GM12878 (cell line): ENCODE data around the gene TSTD2. TPM values are rescaled to one million over a fixed set of nuclear protein-coding genes. Genes with fewer than 3 reads are reported as not detected.

Source experiments
- ATAC-seq: fragments of 200-7000 bp; cut with Tn5 transposase; 3 replicates; pipeline ENCODE4 v1.9.1; 2020; ENCODE audit warnings: mild to moderate bottlenecking, moderate library complexity
- BruUV-seq: library from RNA; stranded (reverse); fragments of 400-500 nt; replicated peaks from 2 replicates; lab custom pipeline; 2021; lab: Mats Ljungman, UMichigan
- CTCF ChIA-PET: fragments of 300-600 bp; sonication (Branson Sonifier 250); formaldehyde crosslinking; extraction: SDS; loops from one replicate; lab custom pipeline; 2021; ENCODE audit warnings: inconsistent platforms; lab: Yijun Ruan, JAX
- POLR2A ChIA-PET: fragments of 350-600 bp; formaldehyde crosslinking; extraction: SDS; loops from one replicate; lab custom pipeline; 2021; ENCODE audit warnings: inconsistent platforms; lab: Charles Lee
- RAD21 ChIA-PET: fragments of 300-600 bp; sonication (Branson Sonifier 250); formaldehyde crosslinking; loops from one replicate; lab custom pipeline; 2023; ENCODE audit warnings: antibody characterized with exemption; ENCODE audit not compliant: unreplicated experiment; lab: Charles Lee
- SMC1A ChIA-PET: fragments of 300-600 bp; sonication (Branson Sonifier 250); formaldehyde crosslinking; loops from one replicate; lab custom pipeline; 2023; ENCODE audit not compliant: unreplicated experiment, uncharacterized antibody; lab: Charles Lee
- DNase-seq: peaks from one replicate; pipeline ENCODE4 v3.0.0-alpha.2; 2011; ENCODE audit warnings: low read depth, low spot score
- FAIRE-seq: peaks from 3 replicates; lab custom pipeline; 2011; peaks lifted over from hg19 to GRCh38; lab: Jason Lieb, UNC
- H2AFZ ChIP-seq: 2 replicates; pipeline ENCODE4 v1.6.0; 2011; ENCODE audit warnings: low read depth, low read length, control low read depth; ENCODE audit not compliant: control insufficient read depth
- H3K27ac ChIP-seq: 2 replicates; pipeline ENCODE4 v1.5.1; 2011; ENCODE audit warnings: control low read depth; ENCODE audit not compliant: control insufficient read depth, insufficient read depth
- H3K27me3 ChIP-seq, 2 experiments: replicated peaks in 1 of 2; 2 replicates each; pipeline versions ENCODE4 v1.6.0 to v1.6.1; 2011; ENCODE audit warnings: low read length in 1 of 2; ENCODE audit not compliant: control insufficient read depth in 2 of 2, insufficient read depth in 2 of 2
- H3K36me3 ChIP-seq, 2 experiments: 2 replicates each; pipeline ENCODE4 v1.5.1; 2011; ENCODE audit warnings: low read length in 1 of 2; ENCODE audit not compliant: control insufficient read depth in 2 of 2, insufficient read depth in 2 of 2
- H3K4me1 ChIP-seq: 2 replicates; pipeline ENCODE4 v1.6.1; 2011; ENCODE audit warnings: mild to moderate bottlenecking, low read length, moderate library complexity, mixed read lengths; ENCODE audit not compliant: control insufficient read depth, insufficient read depth
- H3K4me2 ChIP-seq: 2 replicates; pipeline ENCODE4 v1.6.0; 2011; ENCODE audit warnings: control low read depth; ENCODE audit not compliant: control insufficient read depth, insufficient read depth
- H3K4me3 ChIP-seq: fragments of 200-600 bp; sonication (generic); 2 replicates; pipeline ENCODE4 v1.5.1; 2016
- H3K79me2 ChIP-seq: 2 replicates; pipeline ENCODE4 v1.6.0; 2011; ENCODE audit warnings: low read length; ENCODE audit not compliant: control insufficient read depth, insufficient read depth
- H3K9ac ChIP-seq: 2 replicates; pipeline ENCODE4 v1.8.0; 2011; ENCODE audit warnings: low read length, control low read depth, mixed read lengths; ENCODE audit not compliant: control insufficient read depth, insufficient read depth
- H3K9me3 ChIP-seq: replicated peaks from 3 replicates; pipeline ENCODE4 v1.5.1; 2011; ENCODE audit warnings: mild to moderate bottlenecking, low read length; ENCODE audit not compliant: control insufficient read depth, insufficient read depth
- H4K20me1 ChIP-seq: 2 replicates; pipeline ENCODE4 v1.6.0; 2011; ENCODE audit not compliant: control insufficient read depth, insufficient read depth
- DPF2 ChIP-seq: fragments of 450-650 bp; IDR thresholded peaks from 2 replicates; pipeline ENCODE4 v1.6.1; 2017; ENCODE audit warnings: mild to moderate bottlenecking
- EED ChIP-seq: sonication (generic); IDR thresholded peaks from 2 replicates; pipeline ENCODE4 v1.6.1; 2016; ENCODE audit warnings: antibody characterized with exemption, low read depth
- GATAD2B ChIP-seq: fragments of 450-650 bp; conservative IDR thresholded peaks from 2 replicates; pipeline ENCODE4 v1.6.1; 2017; ENCODE audit warnings: low read depth, mild to moderate bottlenecking, moderate library complexity
- IKZF1 ChIP-seq: fragments of 450-650 bp; conservative IDR thresholded peaks from 2 replicates; pipeline ENCODE4 v1.6.1; 2017; ENCODE audit warnings: antibody characterized with exemption, mild to moderate bottlenecking
- POLR2A ChIP-seq: IDR thresholded peaks from 2 replicates; pipeline ENCODE4 v1.6.1; 2011; ENCODE audit warnings: low read depth, mild to moderate bottlenecking, low read length
- POLR2AphosphoS5 ChIP-seq: IDR thresholded peaks from 2 replicates; pipeline ENCODE4 v1.6.1; 2011; ENCODE audit warnings: mild to moderate bottlenecking, low read length, inconsistent platforms
- RUNX3 ChIP-seq: IDR thresholded peaks from 2 replicates; pipeline ENCODE4 v1.6.1; 2012; ENCODE audit warnings: low read length, inconsistent platforms
- SRF ChIP-seq, 2 experiments: IDR thresholded peaks; 2 replicates each; pipeline ENCODE4 v1.6.1; 2011; ENCODE audit warnings: low read depth in 2 of 2, low read length in 2 of 2, mild to moderate bottlenecking in 1 of 2, moderate library complexity in 1 of 2
- WGBS: methylation state at CpG from one replicate; pipeline ENCODE4 v1.1.6; 2016; ENCODE audit warnings: low lambda C conversion rate; ENCODE audit not compliant: insufficient replicate concordance, insufficient coverage; ENCODE audit errors: missing lambda C conversion rate; 5-methylcytosine and 5-hydroxymethylcytosine counted together
- in situ Hi-C: fragments of 300-500 bp; cut with MboI; formaldehyde crosslinking; loops from 9 replicates; pipeline ENCODE4 v1.14.3; 2018; ENCODE audit warnings: mixed read lengths
- intact Hi-C: fragments of 100-400 bp; cut with micrococcal nuclease; formaldehyde crosslinking; loops from one replicate; pipeline ENCODE4 v1.14.2; 2022; ENCODE audit not compliant: unreplicated experiment
- polyA plus RNA-seq, 11 experiments: library from polyadenylated mRNA; depleted of rRNA in 4 of 11; unstranded in 6 of 11; stranded (reverse) in 5 of 11; fragments of >200 nt; fragmentation: Nextera tagmentation in 4 of 11; fragmentation: Illumina TruSeq in 1 of 11; extraction: Ambion mirVana in 4 of 11; extraction: Trizol in 1 of 11; gene quantifications; 1 replicate in 1 of 11; 2 replicates in 10 of 11; pipeline versions ENCODE4 v1.2.1 to v1.2.3, GENCODE V29; 2011 to 2016; ENCODE audit warnings: inconsistent platforms in 2 of 11, missing spikeins in 2 of 11, low read depth in 1 of 11
- total RNA-seq, 4 experiments: library from RNA; depleted of rRNA in 3 of 4; stranded (reverse); fragments of >200 nt in 3 of 4; fragmentation: Illumina TruSeq in 1 of 4; extraction: Trizol in 1 of 4; gene quantifications; 2 replicates each; pipeline versions ENCODE4 v1.2.1 to v1.2.3, GENCODE V29; 2013 to 2021
- TF ChIP-seq, protein P1 (sequence below): fragments of 450-650 bp; formaldehyde crosslinking; IDR thresholded peaks from 2 replicates; pipeline ENCODE4 v1.4.0; 2022; ENCODE audit warnings: mild to moderate bottlenecking, moderate library complexity
- TF ChIP-seq, protein P2 (sequence below): IDR thresholded peaks from 2 replicates; pipeline ENCODE4 v1.6.1; 2011; ENCODE audit warnings: low read depth, mild to moderate bottlenecking, low read length, moderate library complexity, borderline replicate concordance; ENCODE audit errors: extremely low read depth
- TF ChIP-seq, protein P3 (sequence below): fragments of 450-650 bp; IDR thresholded peaks from 2 replicates; pipeline ENCODE4 v1.6.1; 2016; ENCODE audit warnings: mild to moderate bottlenecking
- TF ChIP-seq, protein P4 (sequence below): fragments of 450-650 bp; IDR thresholded peaks from 2 replicates; pipeline ENCODE4 v1.6.1; 2017; ENCODE audit warnings: mild to moderate bottlenecking, moderate library complexity

The TSTD2 gene
- total and polyA plus RNA-seq, 10 of the 15 experiments (the other 5 are each of a cell fraction or from before 2014, with no cell fraction given), result 5.0 to 30.6 (median 14.1) TPM

DNA sequence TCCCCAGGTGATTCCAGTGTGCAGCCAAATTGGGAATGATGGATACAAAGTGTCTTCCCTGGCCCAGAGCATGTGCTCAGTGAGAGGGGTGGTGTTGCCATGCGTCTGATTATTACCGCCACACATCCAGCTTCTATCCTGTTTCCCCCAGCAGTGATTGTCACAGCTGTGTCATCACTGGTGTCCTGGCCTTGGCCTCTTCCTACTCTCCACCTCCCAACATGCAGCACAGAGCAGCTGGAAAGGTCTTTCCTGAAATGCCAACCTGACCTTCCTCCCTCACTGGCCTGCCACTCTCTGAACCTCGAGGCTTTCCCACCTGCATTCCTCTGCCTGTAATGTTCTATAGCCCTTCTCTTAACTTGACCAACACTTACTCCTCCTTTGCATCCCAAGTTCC lies 71.7 kb downstream of the TSTD2 start:
- BruUV-seq, result no TSS peak
- RAD21 ChIA-PET, result interaction anchor here (2.0 to 3.3 kb wide), 3 partner anchors 37 to 93 kb away, joined by 10 to 31 read pairs (median 10); partner anchors contain the start of gene TMOD1
- in situ Hi-C loops (no loop called here), intact Hi-C loops (no loop called here)
- 77% methylated on average over 3 of the region's 3 CpGs for WGBS
- no peak overlapping the region for H3K27ac ChIP-seq
- H3K9ac ChIP-seq, result no peak overlapping the region
- H2AFZ ChIP-seq, result no peak overlapping the region
- H3K36me3 ChIP-seq, result peaks cover 1 to 2% of the 10 kb centered on the region in 2 experiments; a peak in 3 of 4 replicates
- CTCF ChIA-PET, result interaction anchor here (1.2 to 5.5 kb wide), 5 partner anchors 8 to 92 kb away, joined by 4 to 40 read pairs (median 7); partner anchors contain the start of gene TMOD1
- no peaks in the 10 kb centered on the region for H3K9me3 ChIP-seq
- H3K4me1 ChIP-seq, result peaks cover 35% of the 10 kb centered on the region
- H3K4me2 ChIP-seq, result no peak overlapping the region
- no peaks in the 10 kb centered on the region for H4K20me1 ChIP-seq
- POLR2A ChIA-PET, result interaction anchor here (1.1 to 4.2 kb wide), 3 partner anchors 51 to 71 kb away, joined by 3 to 30 read pairs (median 3); partner anchors contain the start of gene TMOD1
- SMC1A ChIA-PET, result interaction anchor here (0.9 to 6.0 kb wide), 5 partner anchors 9 to 92 kb away, joined by 3 to 80 read pairs (median 8); partner anchors contain the start of gene TMOD1
- no peak overlapping the region for H3K4me3 ChIP-seq
- FAIRE-seq (no peak), DNase-seq (no peak), ATAC-seq (no peak)
- no peaks in the 10 kb centered on the region for H3K27me3 ChIP-seq
- no peaks in the 10 kb centered on the region; the same call in 1 of the 2 replicates for H3K79me2 ChIP-seq
- TF ChIP-seq, protein P1, sequence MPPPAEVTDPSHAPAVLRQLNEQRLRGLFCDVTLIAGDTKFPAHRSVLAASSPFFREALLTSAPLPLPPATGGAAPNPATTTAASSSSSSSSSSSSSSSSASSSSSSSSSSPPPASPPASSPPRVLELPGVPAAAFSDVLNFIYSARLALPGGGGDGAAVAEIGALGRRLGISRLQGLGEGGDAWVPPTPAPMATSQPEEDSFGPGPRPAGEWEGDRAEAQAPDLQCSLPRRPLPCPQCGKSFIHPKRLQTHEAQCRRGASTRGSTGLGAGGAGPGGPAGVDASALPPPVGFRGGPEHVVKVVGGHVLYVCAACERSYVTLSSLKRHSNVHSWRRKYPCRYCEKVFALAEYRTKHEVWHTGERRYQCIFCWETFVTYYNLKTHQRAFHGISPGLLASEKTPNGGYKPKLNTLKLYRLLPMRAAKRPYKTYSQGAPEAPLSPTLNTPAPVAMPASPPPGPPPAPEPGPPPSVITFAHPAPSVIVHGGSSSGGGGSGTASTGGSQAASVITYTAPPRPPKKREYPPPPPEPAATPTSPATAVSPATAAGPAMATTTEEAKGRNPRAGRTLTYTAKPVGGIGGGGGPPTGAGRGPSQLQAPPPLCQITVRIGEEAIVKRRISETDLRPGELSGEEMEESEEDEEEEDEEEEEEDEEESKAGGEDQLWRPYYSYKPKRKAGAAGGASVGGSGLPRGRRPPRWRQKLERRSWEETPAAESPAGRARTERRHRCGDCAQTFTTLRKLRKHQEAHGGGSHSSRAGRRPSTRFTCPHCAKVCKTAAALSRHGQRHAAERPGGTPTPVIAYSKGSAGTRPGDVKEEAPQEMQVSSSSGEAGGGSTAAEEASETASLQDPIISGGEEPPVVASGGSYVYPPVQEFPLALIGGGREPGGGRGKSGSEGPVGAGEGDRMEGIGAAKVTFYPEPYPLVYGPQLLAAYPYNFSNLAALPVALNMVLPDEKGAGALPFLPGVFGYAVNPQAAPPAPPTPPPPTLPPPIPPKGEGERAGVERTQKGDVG (CRISPR knock-in tag), result no peak
- TF ChIP-seq SRF (IDR thresholded peaks at IDR 0.05; ENCODE audit: low read depth in 2 of 2, low read length in 2 of 2) (no peak), IKZF1 (no peak), DPF2 (no peak), GATAD2B (no peak), RUNX3 (no peak), POLR2AphosphoS5 (no peak), POLR2A (no peak), EED (no peak)
- TF ChIP-seq, protein P2, sequence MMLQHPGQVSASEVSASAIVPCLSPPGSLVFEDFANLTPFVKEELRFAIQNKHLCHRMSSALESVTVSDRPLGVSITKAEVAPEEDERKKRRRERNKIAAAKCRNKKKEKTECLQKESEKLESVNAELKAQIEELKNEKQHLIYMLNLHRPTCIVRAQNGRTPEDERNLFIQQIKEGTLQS, result no peak
- TF ChIP-seq, protein P3, sequence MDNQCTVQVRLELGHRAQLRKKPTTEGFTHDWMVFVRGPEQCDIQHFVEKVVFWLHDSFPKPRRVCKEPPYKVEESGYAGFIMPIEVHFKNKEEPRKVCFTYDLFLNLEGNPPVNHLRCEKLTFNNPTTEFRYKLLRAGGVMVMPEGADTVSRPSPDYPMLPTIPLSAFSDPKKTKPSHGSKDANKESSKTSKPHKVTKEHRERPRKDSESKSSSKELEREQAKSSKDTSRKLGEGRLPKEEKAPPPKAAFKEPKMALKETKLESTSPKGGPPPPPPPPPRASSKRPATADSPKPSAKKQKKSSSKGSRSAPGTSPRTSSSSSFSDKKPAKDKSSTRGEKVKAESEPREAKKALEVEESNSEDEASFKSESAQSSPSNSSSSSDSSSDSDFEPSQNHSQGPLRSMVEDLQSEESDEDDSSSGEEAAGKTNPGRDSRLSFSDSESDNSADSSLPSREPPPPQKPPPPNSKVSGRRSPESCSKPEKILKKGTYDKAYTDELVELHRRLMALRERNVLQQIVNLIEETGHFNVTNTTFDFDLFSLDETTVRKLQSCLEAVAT, result no peak
- TF ChIP-seq, protein P4, sequence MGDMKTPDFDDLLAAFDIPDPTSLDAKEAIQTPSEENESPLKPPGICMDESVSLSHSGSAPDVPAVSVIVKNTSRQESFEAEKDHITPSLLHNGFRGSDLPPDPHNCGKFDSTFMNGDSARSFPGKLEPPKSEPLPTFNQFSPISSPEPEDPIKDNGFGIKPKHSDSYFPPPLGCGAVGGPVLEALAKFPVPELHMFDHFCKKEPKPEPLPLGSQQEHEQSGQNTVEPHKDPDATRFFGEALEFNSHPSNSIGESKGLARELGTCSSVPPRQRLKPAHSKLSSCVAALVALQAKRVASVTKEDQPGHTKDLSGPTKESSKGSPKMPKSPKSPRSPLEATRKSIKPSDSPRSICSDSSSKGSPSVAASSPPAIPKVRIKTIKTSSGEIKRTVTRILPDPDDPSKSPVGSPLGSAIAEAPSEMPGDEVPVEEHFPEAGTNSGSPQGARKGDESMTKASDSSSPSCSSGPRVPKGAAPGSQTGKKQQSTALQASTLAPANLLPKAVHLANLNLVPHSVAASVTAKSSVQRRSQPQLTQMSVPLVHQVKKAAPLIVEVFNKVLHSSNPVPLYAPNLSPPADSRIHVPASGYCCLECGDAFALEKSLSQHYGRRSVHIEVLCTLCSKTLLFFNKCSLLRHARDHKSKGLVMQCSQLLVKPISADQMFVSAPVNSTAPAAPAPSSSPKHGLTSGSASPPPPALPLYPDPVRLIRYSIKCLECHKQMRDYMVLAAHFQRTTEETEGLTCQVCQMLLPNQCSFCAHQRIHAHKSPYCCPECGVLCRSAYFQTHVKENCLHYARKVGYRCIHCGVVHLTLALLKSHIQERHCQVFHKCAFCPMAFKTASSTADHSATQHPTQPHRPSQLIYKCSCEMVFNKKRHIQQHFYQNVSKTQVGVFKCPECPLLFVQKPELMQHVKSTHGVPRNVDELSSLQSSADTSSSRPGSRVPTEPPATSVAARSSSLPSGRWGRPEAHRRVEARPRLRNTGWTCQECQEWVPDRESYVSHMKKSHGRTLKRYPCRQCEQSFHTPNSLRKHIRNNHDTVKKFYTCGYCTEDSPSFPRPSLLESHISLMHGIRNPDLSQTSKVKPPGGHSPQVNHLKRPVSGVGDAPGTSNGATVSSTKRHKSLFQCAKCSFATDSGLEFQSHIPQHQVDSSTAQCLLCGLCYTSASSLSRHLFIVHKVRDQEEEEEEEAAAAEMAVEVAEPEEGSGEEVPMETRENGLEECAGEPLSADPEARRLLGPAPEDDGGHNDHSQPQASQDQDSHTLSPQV, result no peak
